Omental fat pad (tissue), 4 donors: ENCODE measurements around the gene C2CD2. TPM values are rescaled to one million over a fixed set of nuclear protein-coding genes. Genes with fewer than 3 reads are reported as not detected.

Source experiments
- ATAC-seq: fragments of 150-250 bp; one replicate; pipeline ENCODE4 v1.9.1; 2016; ENCODE audit warnings: mild to moderate bottlenecking, moderate library complexity; ENCODE audit not compliant: low FRiP score
- DNase-seq: peaks from one replicate; pipeline ENCODE4 v3.0.0-alpha.2; 2019; ENCODE audit warnings: low spot score
- CTCF ChIP-seq, 3 donors: fragments of 450-650 bp; IDR thresholded peaks; one replicate each; pipeline ENCODE4 v1.5.1; 2016 to 2017; ENCODE audit warnings: antibody characterized with exemption in 3 of 3, mild to moderate bottlenecking in 3 of 3, moderate library complexity in 2 of 3
- small RNA-seq: library from RNA; depleted of rRNA; stranded (forward); fragments of <200 nt; gene quantifications from one replicate; pipeline ENCODE3, GENCODE V24; 2016
- total RNA-seq, 4 donors: library from RNA; depleted of rRNA; stranded (reverse); fragments of >200 nt; gene quantifications; one replicate each; pipeline ENCODE4 v1.1.0, GENCODE V29; 2016

C2CD2 gene
- total RNA-seq, 4 donors from 2014 or later: 57.7 to 264 (median 96.4) TPM

GRCh38 chr21:41839387-41840000, 114.3 kb downstream of the C2CD2 start:
- no peak for ATAC-seq
- no peak for TF ChIP-seq CTCF (IDR thresholded peaks at IDR 0.05)
- DNase-seq: no peak

GRCh38 chr21:41837756-41838297, 116.0 kb downstream of the C2CD2 start:
- no peak for DNase-seq
- no peak for TF ChIP-seq CTCF (IDR thresholded peaks at IDR 0.05)
- no peak for ATAC-seq

GRCh38 chr21:41836166-41837015, 117.4 kb downstream of the C2CD2 start:
- ATAC-seq: no peak
- TF ChIP-seq CTCF (IDR thresholded peaks at IDR 0.05): no peak
- DNase-seq: no peak

DNA sequence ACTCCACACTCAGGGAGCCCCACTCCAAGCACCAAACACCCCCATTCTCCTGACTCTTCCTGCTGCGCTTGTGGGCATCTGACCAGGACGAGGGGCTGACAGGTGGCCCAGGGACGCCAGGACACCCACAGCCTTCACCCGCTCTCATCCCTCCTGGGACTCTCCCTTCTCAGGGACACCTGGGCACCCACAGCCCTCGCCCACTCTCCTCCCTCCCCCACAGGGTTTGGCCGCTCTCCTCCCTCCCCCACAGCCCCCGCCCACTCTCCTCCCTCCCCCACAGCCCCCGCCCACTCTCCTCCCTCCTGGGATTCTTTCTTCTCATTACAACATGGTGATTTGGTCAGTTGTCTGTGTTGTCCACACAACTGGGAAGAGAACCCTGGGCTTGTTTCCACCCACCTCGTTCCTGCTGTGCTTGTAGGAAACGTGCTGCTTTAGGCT, 118.1 kb downstream of the C2CD2 start:
- TF ChIP-seq CTCF (IDR thresholded peaks at IDR 0.05): no peak
- ATAC-seq (no peak), DNase-seq (no peak)

Small RNA genes lying within 50 kb of the gene (small RNA-seq; reads per million reads assigned to genes)
- not detected for gene RF00334

Other genes with a start within 250 kb of the C2CD2 start
- gene RIPK4, start 187.0 kb downstream of the C2CD2 start, total RNA-seq: 10 to 100 TPM in 1 of 4 donors, 1 to 10 TPM in 2, not detected in 1; 2.5 to 17.7 (median 4.9) TPM
- gene PRDM15, start 74.7 kb downstream of the C2CD2 start, total RNA-seq: 10 to 100 TPM in 2 of 4 donors, 1 to 10 TPM in 2; 5.3 to 20.8 (median 13.6) TPM
- gene ZBTB21, start 56.3 kb upstream of the C2CD2 start, total RNA-seq: 10 to 100 TPM; 11.6 to 27.8 (median 18.9) TPM
- gene UMODL1, start 117.3 kb upstream of the C2CD2 start, total RNA-seq: not detected